ENCODE measurements around the gene CDH4. TPM values are rescaled to one million over a fixed set of nuclear protein-coding genes. Genes with fewer than 3 reads are reported as not detected.

Gene CDH4
- total RNA-seq, 1 donor from 2014 or later = not detected

- Histone ChIP-seq H3K36me3 (no peaks in the 10 kb centered on the region), H3K27me3 (no peaks in the 10 kb centered on the region), H3K27ac (no peak overlapping the region), H3K4me1 (no peaks in the 10 kb centered on the region), H3K4me3 (no peak overlapping the region), H3K9me3 (no peaks in the 10 kb centered on the region)
- no peak for DNase-seq (ENCODE audit: low spot score in 2 of 2)
- TF ChIP-seq CTCF (IDR thresholded peaks at IDR 0.05) = no peak
- intact Hi-C loops (cut with DNase I) = no loop called here
These were observed 378.8 kb downstream of the CDH4 start for GRCh38 chr20:61630816-61631215.

GRCh38 chr20:61631751-61632150 lies 379.7 kb downstream of the CDH4 start:
- no peak for DNase-seq (ENCODE audit: low spot score in 2 of 2)
- no peaks in the 10 kb centered on the region for H3K27me3 ChIP-seq

GRCh38 chr20:61633004-61633403 lies 380.9 kb downstream of the CDH4 start:
- no peaks in the 10 kb centered on the region for H3K27me3 ChIP-seq
- H3K27ac ChIP-seq = no peak overlapping the region
- intact Hi-C loops (cut with DNase I) = no loop called here
- no peaks in the 10 kb centered on the region for H3K36me3 ChIP-seq
- H3K4me3 ChIP-seq = no peak overlapping the region
- H3K4me1 ChIP-seq = no peaks in the 10 kb centered on the region
- no peak for TF ChIP-seq CTCF (IDR thresholded peaks at IDR 0.05)
- no peak for DNase-seq (ENCODE audit: low spot score in 2 of 2)
- H3K9me3 ChIP-seq = no peaks in the 10 kb centered on the region

More at GRCh38 chr20:61631751-61632150, 379.7 kb downstream of the CDH4 start:
- no peak for TF ChIP-seq CTCF (IDR thresholded peaks at IDR 0.05)
- no peaks in the 10 kb centered on the region for H3K36me3 ChIP-seq
- H3K4me1 ChIP-seq = no peaks in the 10 kb centered on the region
- no peaks in the 10 kb centered on the region for H3K9me3 ChIP-seq
- intact Hi-C loops (cut with DNase I) = no loop called here
- H3K27ac ChIP-seq = no peak overlapping the region
- no peak overlapping the region for H3K4me3 ChIP-seq

- no peaks in the 10 kb centered on the region for H3K36me3 ChIP-seq
- no peak for TF ChIP-seq CTCF (IDR thresholded peaks at IDR 0.05)
- no peak overlapping the region for H3K4me3 ChIP-seq
- H3K9me3 ChIP-seq = no peaks in the 10 kb centered on the region
- no peak for DNase-seq (ENCODE audit: low spot score in 2 of 2)
- no peaks in the 10 kb centered on the region for H3K4me1 ChIP-seq
- no peaks in the 10 kb centered on the region for H3K27me3 ChIP-seq
- intact Hi-C loops (cut with DNase I) = no loop called here
- no peak overlapping the region for H3K27ac ChIP-seq
These were observed 382.5 kb downstream of the CDH4 start for GRCh38 chr20:61634376-61635145.

GRCh38 chr20:61635721-61636455 lies 383.8 kb downstream of the CDH4 start:
- Histone ChIP-seq H3K27ac (no peak overlapping the region), H3K27me3 (no peaks in the 10 kb centered on the region), H3K4me3 (no peak overlapping the region), H3K9me3 (no peaks in the 10 kb centered on the region), H3K36me3 (no peaks in the 10 kb centered on the region), H3K4me1 (no peaks in the 10 kb centered on the region)
- no peak for DNase-seq (ENCODE audit: low spot score in 2 of 2)
- intact Hi-C loops (cut with DNase I) = no loop called here
- TF ChIP-seq CTCF (IDR thresholded peaks at IDR 0.05) = no peak
